HG03342 (cell line): ENCODE measurements around the gene MGLL.

Experiments used
- ATAC-seq: cut with Tn5 transposase; IDR thresholded peaks from one replicate; pipeline ENCODE4 v1.9.1; 2021; ENCODE audit warnings: mild to moderate bottlenecking, moderate library complexity; ENCODE audit not compliant: unreplicated experiment

MGLL gene

GRCh38 chr3:127835993-127836882 lies 13.9 kb upstream of the MGLL start:
- ATAC-seq: peak; percentile 79

DNA sequence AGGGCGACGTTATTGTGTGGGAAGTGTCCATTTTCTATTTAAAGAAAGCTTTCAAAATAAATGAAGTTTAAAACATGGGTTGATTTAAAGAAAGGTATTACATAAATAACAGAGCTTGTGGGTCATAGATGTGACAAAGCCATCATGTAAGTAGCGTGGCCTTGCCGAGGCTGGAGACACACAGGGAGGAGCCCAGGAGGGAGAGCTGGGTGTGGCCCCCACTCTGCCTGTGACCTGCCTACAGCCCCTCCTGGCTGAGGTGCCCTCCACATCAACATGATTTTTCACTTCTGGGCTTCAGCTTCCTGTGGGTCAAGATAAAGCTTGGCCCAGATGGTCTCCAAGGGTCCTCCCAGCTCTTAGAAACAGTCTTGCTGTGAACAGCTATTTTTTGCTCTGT lies 12.5 kb upstream of the MGLL start:
- ATAC-seq: peak; percentile 14

DNA sequence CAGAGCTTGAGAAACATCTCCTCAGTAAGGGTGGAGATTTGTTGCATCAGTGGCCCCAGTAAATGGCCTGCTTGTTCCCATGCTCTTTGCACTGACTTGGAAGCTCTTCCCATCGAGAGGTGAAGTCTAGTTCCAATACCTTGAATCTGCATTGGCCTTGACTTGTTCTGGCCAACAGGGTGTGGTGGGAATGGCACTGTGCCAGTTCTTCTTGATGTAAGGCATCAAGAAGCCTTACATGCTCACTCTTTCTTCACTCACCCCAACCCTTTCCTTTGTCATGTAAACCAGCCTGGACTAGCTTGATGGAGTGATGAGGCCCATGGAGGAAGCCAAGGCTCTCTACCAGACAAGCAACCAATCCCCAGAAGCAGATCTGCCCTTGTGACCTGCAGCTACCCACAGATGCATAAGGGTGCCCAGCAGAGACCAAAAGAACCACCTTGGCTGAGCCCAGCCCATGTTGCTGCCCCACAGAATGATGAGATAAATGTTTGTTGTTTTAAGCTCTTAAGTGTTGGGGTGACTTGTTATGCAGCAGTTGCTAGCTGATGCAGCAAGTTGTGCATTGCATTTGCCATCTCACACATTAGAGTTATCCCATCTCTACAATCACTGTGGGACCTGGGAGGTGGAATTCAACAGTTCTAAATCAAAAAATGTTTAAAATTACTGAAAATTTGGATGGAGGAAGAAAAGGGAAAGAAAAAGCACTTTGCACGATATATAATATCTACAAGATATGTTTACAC lies 11.1 kb upstream of the MGLL start:
- no peak for ATAC-seq

- ATAC-seq: no peak
Measured at GRCh38 chr3:127831723-127832172, 9.4 kb upstream of the MGLL start.

GRCh38 chr3:127829537-127829936 lies 7.2 kb upstream of the MGLL start:
- ATAC-seq: no peak

GRCh38 chr3:127827808-127828207 lies 5.5 kb upstream of the MGLL start:
- ATAC-seq: no peak

- no peak for ATAC-seq
Measured at GRCh38 chr3:127825756-127826155, 3.4 kb upstream of the MGLL start.

DNA sequence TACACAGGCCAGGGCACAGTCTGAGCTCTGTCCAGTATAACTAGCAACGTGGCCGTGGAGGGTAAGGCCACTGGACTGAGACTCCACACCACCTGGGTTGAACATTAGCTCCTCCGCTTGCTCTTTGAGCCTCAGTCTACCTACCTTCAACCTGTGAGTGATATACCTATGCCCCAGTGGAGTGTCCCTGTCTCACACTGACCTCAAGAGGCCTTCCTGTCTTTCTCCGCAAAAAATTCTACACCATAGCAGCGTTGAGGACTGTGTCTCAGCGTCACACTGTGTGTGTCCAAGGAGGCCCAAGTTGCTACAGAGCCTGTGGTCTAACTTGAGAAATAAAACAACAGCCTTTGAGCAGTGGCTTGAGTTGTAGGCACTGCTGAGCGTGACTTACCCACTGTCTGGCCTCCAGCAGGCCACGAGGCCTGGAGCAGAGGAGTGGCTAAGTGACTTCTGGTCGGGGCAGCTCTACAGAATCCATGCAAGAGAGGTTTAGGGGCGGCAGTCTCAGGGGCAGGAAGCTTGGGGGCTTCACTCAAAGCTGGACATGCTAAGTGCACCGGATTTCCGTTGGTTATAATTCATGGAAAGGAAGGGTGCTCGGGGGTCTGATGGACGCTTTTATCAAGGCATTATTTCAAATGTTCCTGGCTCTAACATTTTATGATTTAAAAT lies 2.0 kb upstream of the MGLL start:
- no peak for ATAC-seq

GRCh38 chr3:127823426-127823857 lies 1.1 kb upstream of the MGLL start:
- no peak for ATAC-seq

GRCh38 chr3:127822682-127823425 lies 539 bp upstream of the MGLL start:
- no peak for ATAC-seq

DNA sequence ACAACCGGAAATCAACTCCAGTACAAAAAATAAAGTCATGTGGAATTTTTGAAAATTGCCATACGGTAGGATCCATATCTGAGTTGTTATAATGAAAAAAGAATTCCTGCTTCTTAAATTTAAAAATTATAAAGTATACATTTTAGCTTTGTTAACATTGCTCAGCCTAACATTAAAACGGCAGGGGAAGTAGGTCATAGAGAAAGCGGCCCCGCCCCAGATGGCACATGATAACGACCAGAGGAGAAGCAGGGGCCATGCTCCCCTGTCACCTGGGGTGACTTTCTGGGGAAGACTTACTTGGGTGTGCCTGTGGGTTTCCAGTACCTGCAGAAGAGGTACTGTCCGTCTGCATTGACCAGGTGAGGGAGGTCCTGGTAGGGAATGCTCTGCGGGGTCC lies 921 bp downstream of the MGLL start:
- ATAC-seq: no peak

DNA sequence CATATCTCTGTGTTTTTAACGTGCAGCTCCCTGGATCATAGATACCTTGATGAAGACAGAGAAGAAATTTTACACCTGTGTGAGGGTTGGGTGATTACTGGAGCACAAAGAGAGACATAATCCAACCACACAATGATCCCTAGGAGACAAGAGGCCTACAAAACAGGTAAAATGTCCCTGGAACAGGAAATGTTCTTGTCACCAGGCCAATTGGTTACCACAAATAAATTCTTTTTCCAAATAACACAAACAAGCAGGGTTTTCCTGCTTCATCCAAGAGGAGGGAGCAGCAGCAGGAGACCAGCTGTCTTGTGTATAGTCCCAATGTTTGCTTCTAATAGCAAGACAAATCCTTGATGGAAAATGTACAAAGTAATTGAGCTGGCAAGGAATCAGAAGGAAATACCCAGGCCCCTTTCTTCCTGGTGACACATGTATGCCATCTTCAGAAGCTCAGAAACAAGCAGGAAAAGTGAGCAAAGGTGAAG lies 1.4 kb downstream of the MGLL start:
- ATAC-seq: no peak

DNA sequence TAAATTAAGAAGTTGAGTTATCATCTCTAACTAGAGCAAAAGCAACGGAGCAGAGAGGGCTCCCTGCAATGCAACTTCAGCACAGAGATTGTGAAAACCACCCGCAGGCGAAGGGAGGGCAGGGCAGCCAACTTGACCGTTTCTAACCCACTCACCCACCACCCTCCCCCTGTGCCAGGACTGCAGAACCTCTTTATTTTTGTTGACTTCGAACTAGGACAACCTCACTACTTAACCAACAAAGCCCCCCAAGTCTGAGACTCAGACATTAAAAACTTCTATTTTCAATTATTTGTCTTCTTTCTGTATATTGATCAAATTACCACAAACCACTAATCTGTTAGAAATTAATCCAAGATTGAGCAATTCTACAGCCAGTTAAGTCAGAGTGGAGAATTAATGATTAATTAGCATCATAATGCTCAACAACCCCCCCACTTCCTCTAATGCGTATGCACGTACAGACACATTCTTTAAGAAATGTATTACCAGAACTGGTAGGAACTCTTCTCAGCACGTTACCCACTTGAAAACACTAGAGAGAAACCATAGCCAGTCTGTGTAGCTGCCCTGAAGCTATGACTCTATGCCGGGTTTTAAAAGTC lies 2.0 kb downstream of the MGLL start:
- ATAC-seq: no peak

DNA sequence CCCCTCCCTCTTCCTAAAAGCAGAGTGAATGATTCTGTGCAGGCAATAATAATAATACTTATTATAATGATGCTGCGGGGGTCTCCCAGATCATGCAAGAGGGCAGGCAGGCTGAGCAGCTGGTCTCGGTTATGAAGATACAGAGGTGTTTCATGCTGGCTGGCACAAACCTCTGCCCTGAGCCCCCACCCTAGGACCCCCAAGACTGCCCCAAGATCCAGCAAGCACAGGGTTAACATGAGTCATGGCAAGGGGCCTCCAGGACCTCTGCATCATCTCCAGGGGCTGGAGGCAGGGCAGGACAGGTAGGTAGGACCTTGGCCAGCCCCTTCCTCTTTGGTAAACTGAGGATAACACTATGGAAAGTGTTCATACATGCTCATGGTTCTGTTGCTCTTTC lies 2.7 kb downstream of the MGLL start:
- no peak for ATAC-seq

DNA sequence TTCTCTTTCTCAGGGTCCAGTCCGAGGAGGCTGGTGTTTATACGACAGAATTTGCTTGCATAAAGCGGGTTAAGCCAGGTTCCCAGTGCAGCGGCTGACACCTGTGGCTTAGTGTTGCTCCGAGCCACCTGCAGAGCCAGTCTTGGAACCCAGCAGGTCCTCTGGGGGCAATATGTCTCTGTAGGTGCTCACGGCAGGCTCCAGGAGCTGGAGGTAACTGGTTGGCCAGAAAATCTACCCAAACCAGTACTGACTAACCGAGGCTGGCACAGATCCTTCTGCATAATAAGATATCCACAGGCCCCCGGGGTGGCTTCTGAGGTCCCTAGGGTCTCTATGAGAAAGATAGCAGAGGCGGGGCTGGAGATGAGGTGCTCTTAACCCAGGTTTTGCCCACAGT lies 3.2 kb downstream of the MGLL start:
- ATAC-seq: no peak

DNA sequence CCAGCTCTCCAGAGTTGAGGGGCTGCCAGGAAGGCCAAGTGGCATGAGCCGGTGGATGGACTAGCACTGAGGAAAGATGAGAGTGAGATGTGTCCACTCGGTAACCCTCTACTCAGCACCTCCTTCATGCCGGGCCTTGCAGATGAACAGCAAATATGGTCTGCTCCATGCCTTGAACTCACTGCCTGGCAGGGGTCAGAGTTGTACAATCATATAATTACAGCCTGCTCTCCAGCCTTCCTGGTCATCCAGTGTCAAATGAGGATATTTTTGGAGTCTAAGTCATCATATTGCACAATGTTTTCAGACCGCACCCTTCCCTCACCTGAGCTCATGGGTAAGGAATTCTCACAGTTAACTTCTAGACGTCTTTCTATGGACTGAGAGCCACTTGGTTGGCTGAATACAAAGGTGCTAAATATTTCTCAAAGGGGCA lies 4.9 kb downstream of the MGLL start:
- no peak for ATAC-seq

GRCh38 chr3:127816783-127817405 lies 5.4 kb downstream of the MGLL start:
- no peak for ATAC-seq

DNA sequence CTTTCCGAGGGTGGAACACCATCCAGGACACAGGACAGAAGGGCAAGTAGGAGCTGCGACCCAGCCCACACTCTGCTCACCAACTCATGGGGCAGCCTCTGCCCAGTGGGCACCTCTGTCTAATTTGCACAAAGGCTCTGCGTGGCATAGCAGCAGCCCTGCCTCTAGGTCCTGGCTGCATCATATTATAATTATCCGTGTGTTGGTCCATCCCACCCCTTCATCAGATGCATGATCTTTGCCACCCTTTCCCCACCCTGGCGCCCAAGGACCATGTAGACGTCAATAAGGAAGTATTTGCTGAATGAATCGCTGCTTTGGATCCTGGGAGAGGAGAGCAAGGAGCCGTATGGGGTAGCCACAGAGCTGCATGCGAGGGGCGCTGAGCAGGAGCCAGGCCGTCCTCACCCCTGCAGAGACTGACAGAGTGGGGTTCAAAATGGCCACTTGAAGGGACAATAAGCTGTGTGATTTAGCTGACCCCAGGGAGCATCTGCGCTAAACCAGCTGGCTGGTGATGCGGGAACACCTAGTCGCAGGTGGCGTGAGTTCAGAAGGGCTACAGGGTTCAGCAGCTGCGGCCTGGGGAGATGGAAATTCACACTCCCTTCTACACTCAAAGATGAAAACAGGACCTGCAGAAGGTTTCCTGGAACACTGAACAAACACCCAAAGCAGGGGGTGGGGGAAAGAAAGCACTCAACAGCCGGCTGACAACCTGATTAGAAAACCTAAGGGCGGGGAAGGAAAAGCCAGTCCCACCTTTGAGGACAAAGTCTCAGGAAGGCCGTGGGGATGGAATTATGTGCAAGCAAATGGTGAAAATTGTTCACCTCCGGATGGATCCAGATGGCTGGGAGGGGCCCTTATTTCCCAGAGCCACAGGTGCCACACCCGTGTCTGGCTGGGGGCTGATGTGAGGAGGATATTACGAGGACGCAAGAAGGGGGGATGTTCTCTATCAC lies 6.4 kb downstream of the MGLL start:
- ATAC-seq: no peak

DNA sequence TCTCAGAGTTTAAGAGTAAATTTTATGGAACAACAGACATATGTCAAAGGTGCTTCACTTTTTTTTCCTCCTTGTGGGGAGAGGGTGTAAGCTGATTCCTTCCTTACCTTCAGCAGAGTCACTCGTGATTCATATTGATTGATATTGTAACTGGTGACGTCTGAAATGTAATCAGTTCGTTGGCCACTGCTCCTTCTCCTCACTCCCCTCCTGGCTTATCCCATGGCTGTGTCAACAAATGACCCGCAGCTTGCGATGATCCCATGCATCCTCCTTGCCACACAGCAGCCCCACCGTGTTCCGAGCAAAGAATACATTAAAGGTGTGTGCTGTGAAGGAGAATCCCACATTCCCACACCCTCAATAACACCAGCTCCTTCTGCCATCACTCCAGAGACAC lies 7.3 kb downstream of the MGLL start:
- ATAC-seq: no peak
